ENCODE results near the gene PAPOLA. TPM values are rescaled to one million over a fixed set of nuclear protein-coding genes. Genes with fewer than 3 reads are reported as not detected.

The PAPOLA gene
- total RNA-seq, 5 donors from 2014 or later (not counting 1 experiment from before 2014, with no cell fraction given), result 168 to 207 (median 183) TPM

DNA sequence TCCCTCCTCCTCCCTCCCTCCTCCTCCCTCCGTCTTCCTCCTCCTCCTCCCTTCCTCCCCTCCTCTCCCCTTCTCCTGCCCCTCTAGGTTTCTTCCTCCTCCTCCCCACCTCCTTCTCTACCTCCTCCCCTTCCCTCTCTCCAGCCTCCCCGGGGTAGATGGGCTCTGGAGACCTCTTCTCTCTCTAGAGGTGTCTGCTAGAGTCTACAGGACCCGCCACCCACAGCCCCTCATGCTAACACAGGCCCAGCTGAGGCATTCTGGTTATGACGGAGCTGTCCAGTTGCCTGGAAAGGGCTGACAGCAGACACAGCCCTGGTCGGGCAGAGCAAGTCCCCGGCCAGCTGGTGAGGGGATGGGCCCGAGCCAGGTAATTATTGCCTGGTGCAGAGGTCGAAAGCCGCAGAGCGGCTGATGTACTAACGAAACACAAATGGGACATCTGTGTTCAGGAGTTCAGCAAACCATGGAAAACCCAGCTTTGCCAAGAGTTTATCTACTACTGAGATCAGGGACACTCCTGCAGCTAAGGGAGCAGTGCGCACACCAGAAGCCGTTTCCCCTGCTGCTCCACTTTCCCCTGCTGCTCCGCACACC lies 96.2 kb downstream of the PAPOLA start:
- no peak for ATAC-seq (replicated peaks in 1 of 4)
- Mint-ChIP-seq H3K27me3 (peaks cover 9 to 17% of the 10 kb centered on the region in 2 donors), H3K4me1 (peaks cover 0 to 2% (median 0%) of the 10 kb centered on the region in 3 donors), H3K36me3 (no peaks in the 10 kb centered on the region), H3K27ac (no peak overlapping the region), H3K4me3 (no peak overlapping the region), H3K9me3 (no peaks in the 10 kb centered on the region)
- H3K9me3 ChIP-seq, result no peaks in the 10 kb centered on the region
- ChIA-PET CTCF (no interaction called here), POLR2A (no interaction called here)
- H3K27ac ChIP-seq (ENCODE audit: low read length), result no peak overlapping the region
- H3K4me1 ChIP-seq (ENCODE audit: control insufficient read depth in 1 of 2, extremely low read depth in 1 of 2, insufficient read depth in 2 of 2, low read length in 2 of 2), result peaks cover 0 to 1% of the 10 kb centered on the region in 2 experiments
- H3K27me3 ChIP-seq (replicated peaks in 1 of 2; ENCODE audit: control insufficient read depth in 2 of 2, extremely low read depth in 1 of 2, insufficient read depth in 2 of 2, low read length in 1 of 2), result peaks cover 0 to 34% of the 10 kb centered on the region in 2 experiments
- 84% methylated on average over 10 of the region's 14 CpGs for WGBS (ENCODE audit: insufficient coverage)
- no peak for DNase-seq
- H3K4me3 ChIP-seq (ENCODE audit: control insufficient read depth in 1 of 2, extremely low read depth in 1 of 2, low read length in 1 of 2), result no peak overlapping the region
- no peaks in the 10 kb centered on the region for H3K36me3 ChIP-seq (ENCODE audit: control insufficient read depth in 2 of 2, extremely low read depth in 1 of 2, insufficient read depth in 1 of 2, low read length in 1 of 2)

DNA sequence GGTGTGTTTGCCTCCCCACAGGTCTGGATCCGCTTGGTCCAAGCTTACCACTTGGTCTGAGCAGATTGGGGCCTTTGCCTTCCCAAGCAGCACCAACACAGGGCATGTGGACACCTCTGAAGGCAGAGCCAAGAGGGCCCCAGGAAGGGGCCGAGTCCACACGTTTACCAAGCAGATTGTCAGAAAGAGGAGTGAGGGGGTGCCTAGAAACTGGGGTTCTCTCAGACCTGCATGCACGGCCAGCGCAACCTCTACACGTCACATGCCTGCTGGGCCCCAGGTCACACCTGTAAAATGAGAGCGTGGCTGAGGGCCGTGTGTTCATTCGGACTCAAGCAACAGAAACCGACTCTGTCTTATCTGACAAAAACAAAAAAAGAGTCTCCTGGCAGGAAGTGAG lies 96.9 kb downstream of the PAPOLA start:
- Histone ChIP-seq H3K9me3 (no peaks in the 10 kb centered on the region), H3K27ac (ENCODE audit: low read length) (no peak overlapping the region), H3K36me3 (ENCODE audit: control insufficient read depth in 2 of 2, extremely low read depth in 1 of 2, insufficient read depth in 1 of 2, low read length in 1 of 2) (no peaks in the 10 kb centered on the region), H3K27me3 (replicated peaks in 1 of 2; ENCODE audit: control insufficient read depth in 2 of 2, extremely low read depth in 1 of 2, insufficient read depth in 2 of 2, low read length in 1 of 2) (peaks cover 0 to 34% of the 10 kb centered on the region in 2 experiments), H3K4me3 (ENCODE audit: control insufficient read depth in 1 of 2, extremely low read depth in 1 of 2, low read length in 1 of 2) (no peak overlapping the region), H3K4me1 (ENCODE audit: control insufficient read depth in 1 of 2, extremely low read depth in 1 of 2, insufficient read depth in 2 of 2, low read length in 2 of 2) (no peaks in the 10 kb centered on the region)
- Mint-ChIP-seq H3K9me3 (no peaks in the 10 kb centered on the region), H3K4me3 (no peak overlapping the region), H3K36me3 (no peaks in the 10 kb centered on the region), H3K4me1 (no peaks in the 10 kb centered on the region), H3K27me3 (peaks cover 9 to 17% of the 10 kb centered on the region in 2 donors), H3K27ac (no peak overlapping the region)
- ChIA-PET POLR2A (no interaction called here), CTCF (no interaction called here)
- DNase-seq (no peak), ATAC-seq (replicated peaks in 1 of 4) (no peak)
- 78% methylated on average over 5 of the region's 10 CpGs for WGBS (ENCODE audit: insufficient coverage)

DNA sequence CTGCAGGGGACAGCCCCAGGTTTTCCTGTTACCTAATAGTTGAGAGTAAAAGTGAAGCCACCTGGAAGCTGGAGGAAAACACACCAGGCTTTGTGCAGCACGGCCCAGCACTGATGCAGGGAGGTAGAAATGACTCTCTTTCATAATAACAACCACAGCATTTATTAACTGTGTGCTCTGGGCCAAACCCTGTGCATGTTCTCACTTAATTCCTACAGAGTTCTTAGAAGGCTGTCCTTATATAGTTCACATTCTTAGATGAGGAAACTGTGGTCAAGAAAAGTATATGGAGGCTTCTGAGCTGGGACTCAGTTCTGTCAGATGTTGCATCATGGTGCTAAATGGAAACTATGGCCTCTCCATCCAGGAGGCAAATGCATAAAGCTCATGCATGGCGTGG lies 100.0 kb downstream of the PAPOLA start:
- no peaks in the 10 kb centered on the region for H3K4me1 ChIP-seq (ENCODE audit: control insufficient read depth in 1 of 2, extremely low read depth in 1 of 2, insufficient read depth in 2 of 2, low read length in 2 of 2)
- no peak for ATAC-seq (replicated peaks in 1 of 4)
- Mint-ChIP-seq H3K4me1 (no peaks in the 10 kb centered on the region), H3K27ac (no peak overlapping the region), H3K9me3 (no peaks in the 10 kb centered on the region), H3K36me3 (no peaks in the 10 kb centered on the region), H3K27me3 (peaks cover 5 to 20% of the 10 kb centered on the region in 2 donors), H3K4me3 (no peak overlapping the region)
- WGBS (ENCODE audit: insufficient coverage), result 77% methylated on average over 1 of the region's 2 CpGs
- no peak overlapping the region for H3K27ac ChIP-seq (ENCODE audit: low read length)
- DNase-seq, result no peak
- ChIA-PET POLR2A (no interaction called here), CTCF (no interaction called here)
- H3K9me3 ChIP-seq, result no peaks in the 10 kb centered on the region
- H3K4me3 ChIP-seq (ENCODE audit: control insufficient read depth in 1 of 2, extremely low read depth in 1 of 2, low read length in 1 of 2), result no peak overlapping the region
- no peaks in the 10 kb centered on the region for H3K36me3 ChIP-seq (ENCODE audit: control insufficient read depth in 2 of 2, extremely low read depth in 1 of 2, insufficient read depth in 1 of 2, low read length in 1 of 2)
- peaks cover 0 to 34% of the 10 kb centered on the region in 2 experiments for H3K27me3 ChIP-seq (replicated peaks in 1 of 2; ENCODE audit: control insufficient read depth in 2 of 2, extremely low read depth in 1 of 2, insufficient read depth in 2 of 2, low read length in 1 of 2)

DNA sequence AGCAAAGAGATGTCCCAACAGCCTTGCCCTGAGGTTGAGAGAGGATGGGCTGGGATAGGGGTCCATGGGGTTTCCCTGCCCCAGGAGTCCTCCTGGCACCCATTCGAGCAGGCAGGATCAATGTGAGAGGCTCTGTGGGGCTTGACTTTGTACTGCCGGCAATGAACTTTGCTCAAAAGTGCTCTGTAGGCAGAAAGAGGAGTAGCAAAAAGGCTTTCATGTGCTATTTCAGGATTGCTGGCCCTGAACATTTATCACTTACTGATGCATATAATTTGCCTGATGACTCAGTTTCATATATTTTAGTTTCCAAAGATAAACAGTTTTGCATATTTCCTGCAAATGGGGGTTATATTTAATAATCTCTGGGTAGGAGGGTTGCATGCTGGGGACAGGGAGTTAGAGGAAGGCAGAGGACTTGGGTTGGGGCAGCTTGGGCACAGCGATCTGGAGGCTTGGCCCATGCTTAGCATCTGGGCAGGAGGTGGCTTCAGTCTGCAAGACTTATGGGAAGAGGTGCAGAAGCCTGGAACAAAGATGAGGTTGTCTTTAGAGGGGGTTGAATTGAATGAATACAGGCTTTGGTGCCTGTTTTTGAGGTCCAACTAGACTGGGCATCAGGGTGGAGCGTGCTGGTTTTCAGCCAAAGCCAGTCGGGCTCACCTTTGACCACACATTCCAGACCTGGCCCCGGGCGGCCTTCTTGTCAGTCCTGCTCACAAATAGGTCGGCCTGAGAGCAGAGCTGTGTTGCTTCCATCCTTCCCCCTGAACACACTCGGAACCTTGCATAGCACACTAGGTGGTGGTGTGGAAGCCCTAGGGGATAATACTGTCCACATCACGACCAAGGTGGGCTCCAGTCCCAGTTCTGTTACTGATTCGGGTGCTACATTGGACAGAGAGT lies 101.4 kb downstream of the PAPOLA start:
- H3K9me3 Mint-ChIP-seq, result no peaks in the 10 kb centered on the region
- no peaks in the 10 kb centered on the region for H3K4me1 ChIP-seq (ENCODE audit: control insufficient read depth in 1 of 2, extremely low read depth in 1 of 2, insufficient read depth in 2 of 2, low read length in 2 of 2)
- H3K27me3 Mint-ChIP-seq, result peaks cover 5 to 20% of the 10 kb centered on the region in 2 donors

DNA sequence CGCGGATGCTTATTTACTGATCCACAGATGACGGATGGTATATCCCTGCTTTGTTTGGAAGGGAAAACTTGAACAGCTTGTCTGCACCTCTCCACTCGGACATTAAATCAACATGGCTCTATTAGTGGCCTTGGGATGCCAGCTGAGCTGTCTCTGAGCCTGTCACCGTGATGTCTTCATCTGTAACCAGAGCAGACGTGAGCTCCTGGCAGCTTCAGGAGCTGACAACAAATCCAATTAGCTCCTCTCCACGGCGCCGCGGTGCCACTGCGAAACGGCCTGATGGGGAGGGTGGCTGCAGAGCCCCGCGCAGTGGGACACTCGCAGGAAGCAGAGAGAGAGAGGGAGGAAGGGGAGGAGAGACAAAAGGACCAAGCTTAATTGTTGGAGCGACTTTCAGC lies 112.3 kb downstream of the PAPOLA start:
- H3K9me3 Mint-ChIP-seq, result no peaks in the 10 kb centered on the region
- no peak for ATAC-seq (replicated peaks in 1 of 4)
- H3K4me1 ChIP-seq (ENCODE audit: control insufficient read depth in 1 of 2, extremely low read depth in 1 of 2, insufficient read depth in 2 of 2, low read length in 2 of 2), result no peaks in the 10 kb centered on the region
- H3K36me3 ChIP-seq (ENCODE audit: control insufficient read depth in 2 of 2, extremely low read depth in 1 of 2, insufficient read depth in 1 of 2, low read length in 1 of 2), result no peaks in the 10 kb centered on the region
- H3K9me3 ChIP-seq, result no peaks in the 10 kb centered on the region
- no peaks in the 10 kb centered on the region for H3K36me3 Mint-ChIP-seq
- no peak overlapping the region for H3K27ac Mint-ChIP-seq
- peaks cover 0 to 54% of the 10 kb centered on the region in 2 experiments for H3K27me3 ChIP-seq (replicated peaks in 1 of 2; ENCODE audit: control insufficient read depth in 2 of 2, extremely low read depth in 1 of 2, insufficient read depth in 2 of 2, low read length in 1 of 2)
- no peak overlapping the region for H3K27ac ChIP-seq (ENCODE audit: low read length)
- H3K4me3 ChIP-seq (ENCODE audit: control insufficient read depth in 1 of 2, extremely low read depth in 1 of 2, low read length in 1 of 2), result no peak overlapping the region
- H3K27me3 Mint-ChIP-seq, result peaks cover 34 to 35% of the 10 kb centered on the region in 2 donors
- ChIA-PET CTCF (no interaction called here), POLR2A (no interaction called here)
- 80% methylated on average over 11 of the region's 16 CpGs for WGBS (ENCODE audit: insufficient coverage)
- DNase-seq, result no peak
- H3K4me3 Mint-ChIP-seq, result no peak overlapping the region
- no peaks in the 10 kb centered on the region for H3K4me1 Mint-ChIP-seq

More for the DNA sequence above, 101.4 kb downstream of the PAPOLA start:
- no peak for DNase-seq
- no peaks in the 10 kb centered on the region for H3K36me3 Mint-ChIP-seq
- no peak overlapping the region for H3K4me3 ChIP-seq (ENCODE audit: control insufficient read depth in 1 of 2, extremely low read depth in 1 of 2, low read length in 1 of 2)
- H3K27ac ChIP-seq (ENCODE audit: low read length), result no peak overlapping the region
- CTCF ChIA-PET, result no interaction called here
- WGBS (ENCODE audit: insufficient coverage), result 88% methylated on average over 2 of the region's 11 CpGs
- no peak for ATAC-seq (replicated peaks in 1 of 4)
- POLR2A ChIA-PET, result no interaction called here
- H3K4me3 Mint-ChIP-seq, result no peak overlapping the region
- H3K9me3 ChIP-seq, result no peaks in the 10 kb centered on the region
- H3K36me3 ChIP-seq (ENCODE audit: control insufficient read depth in 2 of 2, extremely low read depth in 1 of 2, insufficient read depth in 1 of 2, low read length in 1 of 2), result no peaks in the 10 kb centered on the region
- peaks cover 0 to 34% of the 10 kb centered on the region in 2 experiments for H3K27me3 ChIP-seq (replicated peaks in 1 of 2; ENCODE audit: control insufficient read depth in 2 of 2, extremely low read depth in 1 of 2, insufficient read depth in 2 of 2, low read length in 1 of 2)
- no peaks in the 10 kb centered on the region for H3K4me1 Mint-ChIP-seq
- no peak overlapping the region for H3K27ac Mint-ChIP-seq

DNA sequence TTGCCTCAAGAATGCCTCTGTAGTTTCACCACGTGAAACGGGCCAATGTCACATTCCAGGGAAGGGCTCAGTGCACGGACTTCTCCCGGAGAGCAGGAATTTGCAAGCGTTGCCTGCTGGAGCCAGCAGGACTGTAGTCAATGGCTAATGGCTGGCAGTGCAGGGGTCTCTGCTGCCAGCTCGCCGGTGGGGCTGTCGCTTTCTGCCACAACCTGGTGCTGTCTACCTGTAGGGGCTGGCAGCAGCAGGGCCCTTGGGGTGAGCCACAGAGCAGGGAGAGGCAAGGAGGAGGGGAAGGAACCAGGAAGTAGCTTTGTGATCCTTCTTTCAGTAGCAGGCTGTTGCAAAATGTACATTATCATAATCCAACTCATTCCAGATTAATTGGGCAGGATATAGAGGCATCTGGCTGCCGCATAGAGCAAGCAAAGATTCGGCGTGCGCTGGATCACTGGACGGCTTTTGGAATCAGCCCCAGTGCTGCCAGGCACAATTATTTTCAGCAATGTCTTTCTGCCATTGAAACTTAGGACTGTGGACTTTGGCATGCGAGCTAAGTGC lies 114.1 kb downstream of the PAPOLA start:
- ATAC-seq (replicated peaks in 1 of 4), result no peak
- H3K27ac Mint-ChIP-seq, result no peak overlapping the region

More for the DNA sequence above, 114.1 kb downstream of the PAPOLA start:
- peaks cover 0 to 55% of the 10 kb centered on the region in 2 experiments for H3K27me3 ChIP-seq (replicated peaks in 1 of 2; ENCODE audit: control insufficient read depth in 2 of 2, extremely low read depth in 1 of 2, insufficient read depth in 2 of 2, low read length in 1 of 2)
- no peaks in the 10 kb centered on the region for H3K9me3 Mint-ChIP-seq
- H3K4me3 Mint-ChIP-seq, result no peak overlapping the region
- peaks cover 33 to 34% of the 10 kb centered on the region in 2 donors for H3K27me3 Mint-ChIP-seq
- H3K27ac ChIP-seq (ENCODE audit: low read length), result no peak overlapping the region
- whole genome bisulfite sequencing (ENCODE audit: insufficient coverage), result 81% methylated on average over 12 of the region's 14 CpGs
- no peaks in the 10 kb centered on the region for H3K4me1 ChIP-seq (ENCODE audit: control insufficient read depth in 1 of 2, extremely low read depth in 1 of 2, insufficient read depth in 2 of 2, low read length in 2 of 2)
- ChIA-PET POLR2A (no interaction called here), CTCF (no interaction called here)
- no peak overlapping the region for H3K4me3 ChIP-seq (ENCODE audit: control insufficient read depth in 1 of 2, extremely low read depth in 1 of 2, low read length in 1 of 2)
- H3K4me1 Mint-ChIP-seq, result no peaks in the 10 kb centered on the region
- no peaks in the 10 kb centered on the region for H3K9me3 ChIP-seq
- no peaks in the 10 kb centered on the region for H3K36me3 ChIP-seq (ENCODE audit: control insufficient read depth in 2 of 2, extremely low read depth in 1 of 2, insufficient read depth in 1 of 2, low read length in 1 of 2)
- H3K36me3 Mint-ChIP-seq, result no peaks in the 10 kb centered on the region
- DNase-seq, result no peak

Data from T-cell (primary cell).